Measurements from ENCODE around the gene SH3RF1. TPM values are rescaled to one million over a fixed set of nuclear protein-coding genes. Genes with fewer than 3 reads are reported as not detected.
A peak's percentile ranks its signal among the peaks of the same experiment; 100 is the strongest.

The SH3RF1 gene
- total and polyA plus RNA-seq, 4 donors: 1.8 to 7.9 (median 3.5) TPM

GRCh38 chr4:169070071-169070894 is 200.5 kb downstream of the SH3RF1 start:
- TF ChIP-seq MAX (IDR thresholded peaks at IDR 0.05) (no peak), ATF3 (IDR thresholded peaks at IDR 0.05) (no peak), SP1 (IDR thresholded peaks at IDR 0.05) (peak; percentile 23)
- no peaks in the 10 kb centered on the region for H3K36me3 ChIP-seq (ENCODE audit: control insufficient read depth in 4 of 4, insufficient read depth in 3 of 4, low read depth in 1 of 4, low read length in 3 of 4)
- DNase-seq (ENCODE audit: low spot score): no peak
- 52% methylated on average over 16 of the region's 16 CpGs for WGBS
- H3K9me3 ChIP-seq (ENCODE audit: control insufficient read depth in 4 of 4, low read length in 3 of 4): no peaks in the 10 kb centered on the region
- H3K27me3 ChIP-seq (ENCODE audit: control insufficient read depth in 4 of 4, insufficient read depth in 4 of 4, low read length in 3 of 4): no peaks in the 10 kb centered on the region
- H3K9ac ChIP-seq (ENCODE audit: low read depth in 1 of 2, low read length in 2 of 2): peak overlapping the region in 1 of 2 donors; percentile 38
- H3K4me3 ChIP-seq (ENCODE audit: low read depth in 1 of 3, low read length in 3 of 3): peak overlapping the region in 1 of 3 donors; percentile 20
- peak overlapping the region; percentile 77 to 86 for H3K27ac ChIP-seq (ENCODE audit: low read depth in 1 of 2, low read length in 2 of 2)
- H3K4me1 ChIP-seq (ENCODE audit: control insufficient read depth in 4 of 4, insufficient read depth in 4 of 4, low read length in 3 of 4): peaks cover 5 to 14% (median 6%) of the 10 kb centered on the region in 4 donors

GRCh38 chr4:169068423-169068822 is 202.3 kb downstream of the SH3RF1 start:
- Histone ChIP-seq H3K9me3 (ENCODE audit: control insufficient read depth in 4 of 4, low read length in 3 of 4) (no peaks in the 10 kb centered on the region), H3K36me3 (ENCODE audit: control insufficient read depth in 4 of 4, insufficient read depth in 3 of 4, low read depth in 1 of 4, low read length in 3 of 4) (no peaks in the 10 kb centered on the region), H3K27ac (ENCODE audit: low read depth in 1 of 2, low read length in 2 of 2) (no peak overlapping the region), H3K27me3 (ENCODE audit: control insufficient read depth in 4 of 4, insufficient read depth in 4 of 4, low read length in 3 of 4) (no peaks in the 10 kb centered on the region), H3K4me3 (ENCODE audit: low read depth in 1 of 3, low read length in 3 of 3) (no peak overlapping the region), H3K9ac (ENCODE audit: low read depth in 1 of 2, low read length in 2 of 2) (no peak overlapping the region), H3K4me1 (ENCODE audit: control insufficient read depth in 4 of 4, insufficient read depth in 4 of 4, low read length in 3 of 4) (peaks cover 5 to 14% (median 6%) of the 10 kb centered on the region in 4 donors)
- TF ChIP-seq CTCF (IDR thresholded peaks at IDR 0.05; ENCODE audit: low read depth, low read length, missing input control) (peak; percentile 43), RAD21 (IDR thresholded peaks at IDR 0.05) (peak in 1 of 2 donors; percentile 62), SP1 (IDR thresholded peaks at IDR 0.05) (no peak)
- WGBS: 77% methylated on average over 8 of the region's 8 CpGs
- no peak for DNase-seq (ENCODE audit: low spot score)

GRCh38 chr4:169066934-169067333 is 203.8 kb downstream of the SH3RF1 start:
- no peaks in the 10 kb centered on the region for H3K27me3 ChIP-seq (ENCODE audit: control insufficient read depth in 4 of 4, insufficient read depth in 4 of 4, low read length in 3 of 4)
- H3K36me3 ChIP-seq (ENCODE audit: control insufficient read depth in 4 of 4, insufficient read depth in 3 of 4, low read depth in 1 of 4, low read length in 3 of 4): no peaks in the 10 kb centered on the region
- H3K4me1 ChIP-seq (ENCODE audit: control insufficient read depth in 4 of 4, insufficient read depth in 4 of 4, low read length in 3 of 4): peaks cover 7 to 22% (median 10%) of the 10 kb centered on the region in 4 donors
- no peak overlapping the region for H3K4me3 ChIP-seq (ENCODE audit: low read depth in 1 of 3, low read length in 3 of 3)
- H3K9ac ChIP-seq (ENCODE audit: low read depth in 1 of 2, low read length in 2 of 2): no peak overlapping the region
- WGBS: 96% methylated on average over 5 of the region's 5 CpGs
- no peak overlapping the region for H3K27ac ChIP-seq (ENCODE audit: low read depth in 1 of 2, low read length in 2 of 2)
- no peaks in the 10 kb centered on the region for H3K9me3 ChIP-seq (ENCODE audit: control insufficient read depth in 4 of 4, low read length in 3 of 4)
- DNase-seq (ENCODE audit: low spot score): no peak
- TF ChIP-seq RXRA (IDR thresholded peaks at IDR 0.05): no peak
- TF ChIP-seq REST (IDR thresholded peaks at IDR 0.05): no peak
- TF ChIP-seq EGR1 (IDR thresholded peaks at IDR 0.05; ENCODE audit: low read depth in 2 of 2): no peak
- no peak for TF ChIP-seq NR2F2 (IDR thresholded peaks at IDR 0.05)
- no peak for TF ChIP-seq CTCF (IDR thresholded peaks at IDR 0.05; ENCODE audit: low read depth, low read length, missing input control)
- no peak for TF ChIP-seq TAF1 (conservative IDR thresholded peaks at IDR 0.05)
- TF ChIP-seq RAD21 (IDR thresholded peaks at IDR 0.05): no peak
- TF ChIP-seq ZBTB33 (IDR thresholded peaks at IDR 0.05): no peak
- TF ChIP-seq ATF3 (IDR thresholded peaks at IDR 0.05): no peak
- no peak for TF ChIP-seq HNF4G (IDR thresholded peaks at IDR 0.05)
- no peak for TF ChIP-seq JUND (IDR thresholded peaks at IDR 0.05)
- TF ChIP-seq SP1 (IDR thresholded peaks at IDR 0.05): no peak
- no peak for TF ChIP-seq MAX (IDR thresholded peaks at IDR 0.05)
- TF ChIP-seq GABPA (IDR thresholded peaks at IDR 0.05 in 1 of 2, conservative IDR thresholded peaks at IDR 0.05 in 1 of 2): no peak

Measured in liver (tissue), 9 donors.